PFSK-1 (cell line): ENCODE data around the gene ERC2.

Experiments
- POLR2AphosphoS5 ChIP-seq: IDR thresholded peaks from 2 replicates; pipeline ENCODE4 v1.6.1; 2012; ENCODE audit warnings: low read depth, mild to moderate bottlenecking, control low read depth, low read length, moderate library complexity
- TAF1 ChIP-seq: IDR thresholded peaks from 2 replicates; pipeline ENCODE4 v1.6.1; 2012; ENCODE audit warnings: low read length, control low read depth, borderline replicate concordance; ENCODE audit not compliant: insufficient read depth
- TF ChIP-seq, protein P1 (sequence below), 2 experiments: IDR thresholded peaks; 2 replicates each; pipeline versions ENCODE4 v1.6.1 to v1.8.0; 2011 to 2012; ENCODE audit warnings: low read depth in 2 of 2, low read length in 2 of 2, control low read depth in 1 of 2, inconsistent platforms in 1 of 2, mild to moderate bottlenecking in 1 of 2, moderate library complexity in 1 of 2; ENCODE audit not compliant: insufficient read depth in 1 of 2

DNA sequence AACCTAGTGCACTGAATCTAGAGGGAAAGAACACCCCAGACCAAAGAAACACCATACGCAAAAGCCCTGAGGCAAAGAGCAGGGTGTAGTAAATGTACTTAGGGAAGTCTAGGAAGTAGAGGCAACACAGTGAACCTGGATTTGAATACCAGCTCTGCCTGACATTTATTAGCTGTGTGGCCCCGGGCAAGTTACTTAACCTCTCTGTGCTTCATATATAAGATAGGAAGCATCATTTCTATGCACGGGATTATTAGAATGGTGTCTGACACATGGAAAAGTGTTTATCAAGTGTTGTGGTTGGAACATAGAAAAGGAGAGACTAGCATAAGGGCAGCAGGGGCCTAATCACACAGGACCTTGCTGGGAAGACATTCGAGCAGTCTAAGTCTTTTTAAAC is 132.2 kb downstream of the ERC2 start:
- TF ChIP-seq, protein P1, sequence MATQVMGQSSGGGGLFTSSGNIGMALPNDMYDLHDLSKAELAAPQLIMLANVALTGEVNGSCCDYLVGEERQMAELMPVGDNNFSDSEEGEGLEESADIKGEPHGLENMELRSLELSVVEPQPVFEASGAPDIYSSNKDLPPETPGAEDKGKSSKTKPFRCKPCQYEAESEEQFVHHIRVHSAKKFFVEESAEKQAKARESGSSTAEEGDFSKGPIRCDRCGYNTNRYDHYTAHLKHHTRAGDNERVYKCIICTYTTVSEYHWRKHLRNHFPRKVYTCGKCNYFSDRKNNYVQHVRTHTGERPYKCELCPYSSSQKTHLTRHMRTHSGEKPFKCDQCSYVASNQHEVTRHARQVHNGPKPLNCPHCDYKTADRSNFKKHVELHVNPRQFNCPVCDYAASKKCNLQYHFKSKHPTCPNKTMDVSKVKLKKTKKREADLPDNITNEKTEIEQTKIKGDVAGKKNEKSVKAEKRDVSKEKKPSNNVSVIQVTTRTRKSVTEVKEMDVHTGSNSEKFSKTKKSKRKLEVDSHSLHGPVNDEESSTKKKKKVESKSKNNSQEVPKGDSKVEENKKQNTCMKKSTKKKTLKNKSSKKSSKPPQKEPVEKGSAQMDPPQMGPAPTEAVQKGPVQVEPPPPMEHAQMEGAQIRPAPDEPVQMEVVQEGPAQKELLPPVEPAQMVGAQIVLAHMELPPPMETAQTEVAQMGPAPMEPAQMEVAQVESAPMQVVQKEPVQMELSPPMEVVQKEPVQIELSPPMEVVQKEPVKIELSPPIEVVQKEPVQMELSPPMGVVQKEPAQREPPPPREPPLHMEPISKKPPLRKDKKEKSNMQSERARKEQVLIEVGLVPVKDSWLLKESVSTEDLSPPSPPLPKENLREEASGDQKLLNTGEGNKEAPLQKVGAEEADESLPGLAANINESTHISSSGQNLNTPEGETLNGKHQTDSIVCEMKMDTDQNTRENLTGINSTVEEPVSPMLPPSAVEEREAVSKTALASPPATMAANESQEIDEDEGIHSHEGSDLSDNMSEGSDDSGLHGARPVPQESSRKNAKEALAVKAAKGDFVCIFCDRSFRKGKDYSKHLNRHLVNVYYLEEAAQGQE (IDR thresholded peaks at IDR 0.05; ENCODE audit: insufficient read depth in 1 of 2, low read depth in 2 of 2, low read length in 2 of 2), result no peak
- TF ChIP-seq POLR2AphosphoS5 (no peak), TAF1 (no peak)
